ENCODE results near the gene SYNE2.

- TF ChIP-seq POLR2AphosphoS5 (IDR thresholded peaks at IDR 0.05) = no peak
- TF ChIP-seq POLR2A (IDR thresholded peaks at IDR 0.05) = no peak
These were observed 365.8 kb downstream of the SYNE2 start for GRCh38 chr14:64218344-64219240.

Measured in gastroesophageal sphincter (tissue), 2 donors.